ENCODE data around the gene KIF2A. TPM values are rescaled to one million over a fixed set of nuclear protein-coding genes. Genes with fewer than 3 reads are reported as not detected.

Gene KIF2A
- total RNA-seq, 3 donors from 2014 or later, result 103 to 125 (median 125) TPM

- Mint-ChIP-seq H3K27me3 (ENCODE audit: low read depth) (no peaks in the 10 kb centered on the region), H3K9me3 (no peaks in the 10 kb centered on the region), H3K4me3 (peak overlapping the region; percentile 100), H3K4me1 (ENCODE audit: low read depth) (peaks cover 60% of the 10 kb centered on the region), H3K36me3 (ENCODE audit: insufficient read depth) (peaks cover 31% of the 10 kb centered on the region)
- ATAC-seq, result peak; percentile 1 to 14
- peak; percentile 44 for DNase-seq
These were observed 1.1 kb downstream of the KIF2A start for GRCh38 chr5:62306896-62307689.

- Mint-ChIP-seq H3K27me3 (ENCODE audit: low read depth) (no peaks in the 10 kb centered on the region), H3K36me3 (ENCODE audit: insufficient read depth) (peaks cover 31% of the 10 kb centered on the region), H3K4me3 (peak overlapping the region; percentile 100), H3K9me3 (no peaks in the 10 kb centered on the region), H3K4me1 (ENCODE audit: low read depth) (peaks cover 69% of the 10 kb centered on the region)
- no peak for DNase-seq
- no peak for ATAC-seq
These were observed 2.4 kb downstream of the KIF2A start for GRCh38 chr5:62308439-62308838.

- no peak for DNase-seq
- no peak for ATAC-seq
- Mint-ChIP-seq H3K4me3 (peak overlapping the region; percentile 33), H3K9me3 (no peaks in the 10 kb centered on the region), H3K36me3 (ENCODE audit: insufficient read depth) (peaks cover 31% of the 10 kb centered on the region), H3K4me1 (ENCODE audit: low read depth) (peaks cover 71% of the 10 kb centered on the region), H3K27me3 (ENCODE audit: low read depth) (no peaks in the 10 kb centered on the region)
These were observed 3.1 kb downstream of the KIF2A start for GRCh38 chr5:62309107-62309506.

GRCh38 chr5:62310426-62311143 is 4.6 kb downstream of the KIF2A start:
- peaks cover 78% of the 10 kb centered on the region for H3K4me1 Mint-ChIP-seq (ENCODE audit: low read depth)
- ATAC-seq, result no peak
- H3K27me3 Mint-ChIP-seq (ENCODE audit: low read depth), result no peaks in the 10 kb centered on the region
- H3K9me3 Mint-ChIP-seq, result no peaks in the 10 kb centered on the region
- no peak for DNase-seq
- peak overlapping the region; percentile 32 for H3K4me3 Mint-ChIP-seq
- peaks cover 35% of the 10 kb centered on the region for H3K36me3 Mint-ChIP-seq (ENCODE audit: insufficient read depth)

- no peaks in the 10 kb centered on the region for H3K27me3 Mint-ChIP-seq (ENCODE audit: low read depth)
- no peak for DNase-seq
- H3K4me3 Mint-ChIP-seq, result peak overlapping the region; percentile 3
- H3K36me3 Mint-ChIP-seq (ENCODE audit: insufficient read depth), result peaks cover 39% of the 10 kb centered on the region
- ATAC-seq, result no peak
- H3K4me1 Mint-ChIP-seq (ENCODE audit: low read depth), result peaks cover 87% of the 10 kb centered on the region
- H3K9me3 Mint-ChIP-seq, result no peaks in the 10 kb centered on the region
These were observed 6.0 kb downstream of the KIF2A start for GRCh38 chr5:62312036-62312435.

GRCh38 chr5:62312674-62313073 is 6.7 kb downstream of the KIF2A start:
- no peak overlapping the region for H3K4me3 Mint-ChIP-seq
- peaks cover 36% of the 10 kb centered on the region for H3K36me3 Mint-ChIP-seq (ENCODE audit: insufficient read depth)
- H3K9me3 Mint-ChIP-seq, result no peaks in the 10 kb centered on the region
- ATAC-seq (no peak), DNase-seq (no peak)
- H3K4me1 Mint-ChIP-seq (ENCODE audit: low read depth), result peaks cover 91% of the 10 kb centered on the region
- no peaks in the 10 kb centered on the region for H3K27me3 Mint-ChIP-seq (ENCODE audit: low read depth)

GRCh38 chr5:62314213-62314830 is 8.3 kb downstream of the KIF2A start:
- Mint-ChIP-seq H3K4me1 (ENCODE audit: low read depth) (peaks cover 90% of the 10 kb centered on the region), H3K27me3 (ENCODE audit: low read depth) (no peaks in the 10 kb centered on the region), H3K4me3 (no peak overlapping the region), H3K9me3 (no peaks in the 10 kb centered on the region), H3K36me3 (ENCODE audit: insufficient read depth) (peaks cover 29% of the 10 kb centered on the region)
- ATAC-seq, result no peak
- no peak for DNase-seq

GRCh38 chr5:62315376-62316175 is 9.6 kb downstream of the KIF2A start:
- H3K36me3 Mint-ChIP-seq (ENCODE audit: insufficient read depth), result peaks cover 25% of the 10 kb centered on the region
- H3K27me3 Mint-ChIP-seq (ENCODE audit: low read depth), result no peaks in the 10 kb centered on the region
- ATAC-seq (no peak), DNase-seq (no peak)
- H3K9me3 Mint-ChIP-seq, result no peaks in the 10 kb centered on the region
- no peak overlapping the region for H3K4me3 Mint-ChIP-seq
- peaks cover 88% of the 10 kb centered on the region for H3K4me1 Mint-ChIP-seq (ENCODE audit: low read depth)

- H3K4me3 Mint-ChIP-seq, result no peak overlapping the region
- no peak for DNase-seq
These were observed 10.1 kb downstream of the KIF2A start for GRCh38 chr5:62316176-62316502.

GRCh38 chr5:62317810-62318209 is 11.8 kb downstream of the KIF2A start:
- peaks cover 81% of the 10 kb centered on the region for H3K4me1 Mint-ChIP-seq (ENCODE audit: low read depth)
- DNase-seq, result no peak
- no peaks in the 10 kb centered on the region for H3K9me3 Mint-ChIP-seq
- H3K4me3 Mint-ChIP-seq, result no peak overlapping the region
- H3K27me3 Mint-ChIP-seq (ENCODE audit: low read depth), result no peaks in the 10 kb centered on the region
- H3K36me3 Mint-ChIP-seq (ENCODE audit: insufficient read depth), result peaks cover 27% of the 10 kb centered on the region
- no peak for ATAC-seq

More at GRCh38 chr5:62316176-62316502, 10.1 kb downstream of the KIF2A start:
- Mint-ChIP-seq H3K36me3 (ENCODE audit: insufficient read depth) (peaks cover 22% of the 10 kb centered on the region), H3K27me3 (ENCODE audit: low read depth) (no peaks in the 10 kb centered on the region), H3K9me3 (no peaks in the 10 kb centered on the region), H3K4me1 (ENCODE audit: low read depth) (peaks cover 86% of the 10 kb centered on the region)
- ATAC-seq, result no peak

- peaks cover 77% of the 10 kb centered on the region for H3K4me1 Mint-ChIP-seq (ENCODE audit: low read depth)
- no peaks in the 10 kb centered on the region for H3K27me3 Mint-ChIP-seq (ENCODE audit: low read depth)
- DNase-seq (no peak), ATAC-seq (no peak)
- H3K9me3 Mint-ChIP-seq, result no peaks in the 10 kb centered on the region
- no peak overlapping the region for H3K4me3 Mint-ChIP-seq
- peaks cover 39% of the 10 kb centered on the region for H3K36me3 Mint-ChIP-seq (ENCODE audit: insufficient read depth)
These were observed 16.5 kb downstream of the KIF2A start for GRCh38 chr5:62322484-62322883.

GRCh38 chr5:62326302-62326701 is 20.3 kb downstream of the KIF2A start:
- no peak for DNase-seq
- Mint-ChIP-seq H3K27me3 (ENCODE audit: low read depth) (no peaks in the 10 kb centered on the region), H3K4me3 (no peak overlapping the region), H3K9me3 (no peaks in the 10 kb centered on the region), H3K4me1 (ENCODE audit: low read depth) (peaks cover 78% of the 10 kb centered on the region), H3K36me3 (ENCODE audit: insufficient read depth) (peaks cover 32% of the 10 kb centered on the region)
- no peak for ATAC-seq

- H3K4me3 Mint-ChIP-seq, result no peak overlapping the region
- ATAC-seq (no peak), DNase-seq (no peak)
- H3K27me3 Mint-ChIP-seq (ENCODE audit: low read depth), result no peaks in the 10 kb centered on the region
- peaks cover 28% of the 10 kb centered on the region for H3K36me3 Mint-ChIP-seq (ENCODE audit: insufficient read depth)
- H3K9me3 Mint-ChIP-seq, result no peaks in the 10 kb centered on the region
- peaks cover 76% of the 10 kb centered on the region for H3K4me1 Mint-ChIP-seq (ENCODE audit: low read depth)
These were observed 20.7 kb downstream of the KIF2A start for GRCh38 chr5:62326702-62327101.

All from activated T-cell treated with anti-CD3 and anti-CD28 coated beads, Interleukin-2, amount 50 U/mL, for 4 hours (primary cell).